ENCODE data around the gene TINCR. TPM values are rescaled to one million over a fixed set of nuclear protein-coding genes. Genes with fewer than 3 reads are reported as not detected.
"Not testable (repeated sequence)": the region's sequence is repeated elsewhere in the genome, so short reads cannot be mapped to it uniquely, and the experiment has no call there.

TINCR gene
- total RNA-seq, 4 donors from 2014 or later: 173 to 255 (median 185) TPM

DNA sequence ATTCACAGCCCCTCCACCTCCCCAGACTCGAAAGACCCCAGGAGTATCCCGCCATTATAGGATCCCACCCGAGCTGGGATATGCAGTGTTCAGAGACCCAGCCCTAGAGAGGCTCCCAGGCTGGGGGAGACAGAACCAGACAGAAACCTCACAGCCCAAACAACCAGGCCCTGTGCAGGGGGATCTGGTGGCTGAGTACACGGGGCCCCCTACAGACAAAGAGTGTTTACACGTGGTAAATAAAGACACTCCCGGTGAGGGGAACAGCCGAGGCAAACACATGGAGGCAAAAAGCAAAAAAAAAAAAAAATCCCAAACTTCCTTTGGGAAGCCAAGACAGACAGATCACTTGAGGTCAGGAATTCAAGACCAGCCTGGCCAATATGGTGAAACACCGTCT lies 25.1 kb downstream of the TINCR start:
- TF ChIP-seq POLR2AphosphoS5 (IDR thresholded peaks at IDR 0.05) (no peak), POLR2A (IDR thresholded peaks at IDR 0.05) (no peak), EP300 (IDR thresholded peaks at IDR 0.05) (no peak), CTCF (IDR thresholded peaks at IDR 0.05) (no peak)
- Histone ChIP-seq H3K9me3 (no peaks in the 10 kb centered on the region), H3K27ac (no peak overlapping the region), H3K4me3 (no peak overlapping the region), H3K4me1 (peaks cover 4% of the 10 kb centered on the region), H3K36me3 (no peaks in the 10 kb centered on the region), H3K27me3 (peaks cover 19% of the 10 kb centered on the region)
- DNase-seq (ENCODE audit: low spot score in 2 of 2): no peak
- WGBS: 51% methylated on average over 8 of the region's 8 CpGs

- no peak for DNase-seq (ENCODE audit: low spot score in 2 of 2)
- 81% methylated on average over 7 of the region's 7 CpGs for WGBS
- Histone ChIP-seq H3K4me1 (peaks cover 8% of the 10 kb centered on the region), H3K9me3 (no peaks in the 10 kb centered on the region), H3K36me3 (no peaks in the 10 kb centered on the region), H3K27me3 (peaks cover 27% of the 10 kb centered on the region), H3K27ac (no peak overlapping the region), H3K4me3 (no peak overlapping the region)
- TF ChIP-seq POLR2A (IDR thresholded peaks at IDR 0.05) (no peak), POLR2AphosphoS5 (IDR thresholded peaks at IDR 0.05) (no peak), EP300 (IDR thresholded peaks at IDR 0.05) (no peak), CTCF (IDR thresholded peaks at IDR 0.05) (no peak)
These were observed 26.3 kb downstream of the TINCR start for GRCh38 chr19:5541456-5541855.

- Histone ChIP-seq H3K36me3 (no peaks in the 10 kb centered on the region), H3K27me3 (peaks cover 33% of the 10 kb centered on the region), H3K4me1 (peaks cover 13% of the 10 kb centered on the region), H3K27ac (no peak overlapping the region), H3K4me3 (no peak overlapping the region), H3K9me3 (no peaks in the 10 kb centered on the region)
- DNase-seq (ENCODE audit: low spot score in 2 of 2): no peak
- WGBS: 83% methylated on average over 5 of the region's 10 CpGs
- TF ChIP-seq POLR2A (IDR thresholded peaks at IDR 0.05) (no peak), POLR2AphosphoS5 (IDR thresholded peaks at IDR 0.05) (no peak), EP300 (IDR thresholded peaks at IDR 0.05) (no peak), CTCF (IDR thresholded peaks at IDR 0.05) (no peak)
These were observed 27.5 kb downstream of the TINCR start for GRCh38 chr19:5540208-5540607.

DNA sequence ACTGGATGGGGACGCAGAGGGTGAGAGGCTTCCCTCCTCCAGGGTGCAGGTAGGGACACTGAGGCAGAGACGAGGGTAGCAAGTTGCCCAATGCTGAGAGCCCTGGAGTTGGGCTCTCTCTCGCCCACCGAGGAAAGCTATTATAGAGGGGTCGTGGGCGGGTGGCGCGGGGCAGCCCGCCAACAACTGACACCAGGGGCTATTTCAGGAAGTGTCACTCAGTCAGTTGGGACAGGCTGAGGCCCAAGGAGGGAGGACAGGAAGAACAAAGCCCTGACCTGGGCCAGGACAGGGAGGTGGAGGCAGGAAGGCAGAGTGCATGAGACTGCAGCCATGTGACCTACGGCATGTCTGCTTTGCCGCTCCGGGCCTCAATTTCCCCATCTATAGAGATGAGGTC lies 29.9 kb downstream of the TINCR start:
- no peak for DNase-seq (ENCODE audit: low spot score in 2 of 2)
- no peak for TF ChIP-seq POLR2AphosphoS5 (IDR thresholded peaks at IDR 0.05)
- TF ChIP-seq EP300 (IDR thresholded peaks at IDR 0.05): no peak
- TF ChIP-seq CTCF (IDR thresholded peaks at IDR 0.05): no peak
- no peak for TF ChIP-seq POLR2A (IDR thresholded peaks at IDR 0.05)
- peaks cover 33% of the 10 kb centered on the region for H3K27me3 ChIP-seq
- H3K36me3 ChIP-seq: no peaks in the 10 kb centered on the region
- H3K4me3 ChIP-seq: no peak overlapping the region
- peaks cover 13% of the 10 kb centered on the region for H3K4me1 ChIP-seq
- WGBS: 70% methylated on average over 12 of the region's 12 CpGs
- no peak overlapping the region for H3K27ac ChIP-seq
- no peaks in the 10 kb centered on the region for H3K9me3 ChIP-seq

GRCh38 chr19:5536982-5537579 lies 30.7 kb downstream of the TINCR start:
- Histone ChIP-seq H3K4me1 (peaks cover 13% of the 10 kb centered on the region), H3K4me3 (peak overlapping the region; percentile 33), H3K27me3 (peaks cover 33% of the 10 kb centered on the region)
- H3K36me3 ChIP-seq; DNase-seq (ENCODE audit: low spot score in 2 of 2); H3K27ac ChIP-seq; H3K9me3 ChIP-seq: not testable (repeated sequence)
- 42% methylated on average over 12 of the region's 12 CpGs for WGBS

Measured in suprapubic skin (tissue), 4 donors.